ENCODE measurements around the gene CAV3. TPM values are rescaled to one million over a fixed set of nuclear protein-coding genes. Genes with fewer than 3 reads are reported as not detected.

The CAV3 gene
- total RNA-seq, 1 donor from 2014 or later, result 24.8 TPM

DNA sequence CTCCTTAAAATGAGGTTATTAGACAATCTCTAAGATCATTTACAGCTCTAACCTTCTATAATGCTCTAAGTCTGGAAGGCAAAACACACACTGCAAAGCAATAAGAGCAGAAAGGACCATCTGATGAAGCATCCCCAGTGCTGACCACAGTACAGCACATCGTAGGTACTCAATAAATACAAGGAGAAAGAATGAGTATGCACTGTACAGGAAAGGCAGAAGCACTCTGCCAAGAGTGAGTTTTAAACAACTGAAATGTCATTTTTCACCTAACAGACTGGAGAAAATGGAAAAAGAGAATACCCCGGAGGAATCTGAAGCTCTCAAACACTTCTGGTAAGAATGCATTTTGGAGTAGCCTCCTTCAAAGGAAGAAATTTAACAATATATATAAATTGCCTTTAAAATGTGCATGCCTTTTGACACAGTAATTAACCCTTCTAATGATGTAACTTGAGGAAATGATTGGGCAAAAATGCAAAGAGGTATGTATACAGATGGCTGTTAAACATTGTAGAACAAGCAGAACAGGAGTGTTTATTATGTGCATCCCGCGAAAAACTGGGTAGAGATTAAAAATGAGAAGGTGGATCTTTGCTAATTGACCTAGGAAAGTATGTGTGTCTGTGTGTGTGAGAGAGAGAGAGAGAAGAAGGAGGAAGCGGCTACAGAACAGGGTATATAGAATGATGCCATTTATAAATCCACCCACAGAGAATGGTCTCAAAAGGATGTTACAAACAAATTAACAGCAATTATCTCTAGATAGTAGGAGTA is 43.8 kb downstream of the CAV3 start:
- DNase-seq (ENCODE audit: low spot score), result no peak
- intact Hi-C loops (cut with DNase I), result no loop called here

- intact Hi-C loops (cut with DNase I), result no loop called here
- no peak for DNase-seq (ENCODE audit: low spot score)
These were observed 44.3 kb downstream of the CAV3 start for GRCh38 chr3:8777978-8778267.

DNA sequence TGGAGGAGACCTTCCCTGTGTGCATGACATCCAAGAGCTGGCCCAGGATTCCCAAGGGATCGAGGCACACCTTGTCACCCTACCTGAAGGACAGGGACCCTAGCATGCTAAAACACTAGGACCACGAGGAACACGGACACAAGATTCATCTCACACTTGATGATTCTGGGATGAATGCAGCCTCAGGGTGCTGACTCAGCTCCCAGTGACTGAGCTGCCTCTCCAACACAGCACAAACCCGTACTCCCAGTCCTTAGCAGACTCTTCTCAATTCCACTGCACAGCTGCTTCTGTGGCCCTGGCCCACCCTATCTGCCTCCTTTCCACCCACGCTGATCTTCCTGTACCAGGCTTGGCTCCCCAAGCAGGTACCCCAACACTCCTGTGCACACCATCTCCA is 44.9 kb downstream of the CAV3 start:
- no peak for DNase-seq (ENCODE audit: low spot score)
- intact Hi-C loops (cut with DNase I), result no loop called here

GRCh38 chr3:8780279-8780678 is 46.7 kb downstream of the CAV3 start:
- intact Hi-C loops (cut with DNase I), result no loop called here
- DNase-seq (ENCODE audit: low spot score), result no peak

DNA sequence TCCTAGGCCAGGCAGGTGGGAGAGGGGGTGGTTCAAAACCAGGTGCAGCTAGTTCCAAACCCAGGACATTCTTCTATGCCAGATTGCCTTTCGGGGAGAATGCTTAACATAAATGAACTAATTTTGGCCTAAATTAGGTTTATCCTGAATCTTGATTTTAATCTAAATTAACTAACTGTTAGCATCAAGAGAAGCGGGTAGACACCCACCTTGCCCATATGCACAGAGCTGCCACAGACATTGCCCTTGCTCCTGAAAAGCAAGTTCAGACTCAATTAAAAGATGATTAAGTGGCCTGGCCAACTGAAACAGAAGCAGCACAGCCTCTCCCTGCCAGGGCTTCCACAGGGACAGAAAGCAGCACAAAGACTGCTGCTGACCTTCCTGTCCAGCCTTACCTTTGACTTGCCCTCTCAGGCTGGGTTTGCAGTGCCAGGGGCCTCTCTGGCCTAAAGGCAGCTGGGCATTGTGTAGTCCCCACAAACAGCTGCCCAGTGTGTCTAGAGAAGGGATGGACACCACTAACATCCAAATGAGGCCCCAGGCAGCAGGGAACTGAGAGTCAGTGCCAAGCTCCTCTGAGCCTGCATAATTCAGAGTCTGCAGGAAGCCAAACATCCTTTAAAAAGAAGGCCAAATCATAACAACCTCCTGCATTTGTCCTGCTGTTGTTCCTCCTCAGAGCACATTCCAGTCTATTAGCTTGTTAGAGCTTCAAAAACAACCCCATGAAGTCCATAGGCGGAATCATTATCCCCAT is 51.3 kb downstream of the CAV3 start:
- intact Hi-C loops (cut with DNase I), result no loop called here
- no peak for DNase-seq (ENCODE audit: low spot score)

GRCh38 chr3:8790529-8790928 is 56.9 kb downstream of the CAV3 start:
- no peak for DNase-seq (ENCODE audit: low spot score)
- intact Hi-C loops (cut with DNase I), result no loop called here

DNA sequence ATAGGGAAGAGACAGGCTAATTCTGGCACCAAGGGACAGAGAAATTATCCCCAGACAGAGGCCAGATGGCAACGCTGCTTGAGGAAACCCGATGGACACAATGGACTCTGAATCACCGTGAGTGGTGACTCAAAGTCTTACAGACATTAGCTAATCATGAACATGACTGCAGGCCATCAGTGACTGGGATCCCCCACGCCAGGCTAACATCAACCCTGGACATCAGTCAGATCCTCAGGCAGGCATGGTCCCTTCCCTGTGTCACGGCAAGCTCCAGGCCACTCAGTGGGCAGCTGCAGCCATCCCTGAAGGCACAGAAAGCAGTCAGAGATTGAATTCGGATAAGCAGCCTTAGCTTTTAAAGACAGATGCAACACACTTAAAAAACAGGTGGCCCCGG is 59.6 kb downstream of the CAV3 start:
- intact Hi-C loops (cut with DNase I), result no loop called here
- DNase-seq (ENCODE audit: low spot score), result no peak

DNA sequence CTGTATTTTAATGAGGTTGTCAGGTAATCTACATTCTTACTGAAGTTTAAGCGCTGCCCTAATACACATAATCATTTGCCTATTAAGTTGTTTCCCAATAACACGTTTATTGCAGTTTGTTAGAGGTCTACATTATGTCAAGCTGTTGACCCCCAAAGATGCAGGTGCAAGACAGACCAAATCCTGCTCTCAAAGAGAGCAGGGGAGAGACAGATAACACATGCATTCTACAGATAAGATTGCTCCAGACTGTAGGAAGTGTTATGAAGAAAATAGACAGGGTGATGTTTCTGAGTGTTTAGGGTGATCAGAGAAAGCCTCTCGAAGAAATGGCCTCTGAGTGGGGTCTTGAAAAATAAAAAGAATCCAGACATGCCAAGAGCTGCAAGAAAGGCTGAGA is 60.6 kb downstream of the CAV3 start:
- intact Hi-C loops (cut with DNase I), result no loop called here
- no peak for DNase-seq (ENCODE audit: low spot score)

Other genes starting within 250 kb of the CAV3 start
- gene LMCD1, start 232.0 kb upstream of the CAV3 start, total RNA-seq, result 57.6 TPM
- gene SSUH2, start 89.0 kb upstream of the CAV3 start, total RNA-seq, result 2.4 TPM
- 0.30 TPM for gene OXTR, start 35.8 kb downstream of the CAV3 start, total RNA-seq
- 3.2 TPM for gene RAD18, start 229.7 kb downstream of the CAV3 start, total RNA-seq

Measured in cardiac septum (tissue), 1 donor.